GM20431 (cell line): ENCODE measurements around the gene ACTN1.

ENCODE experiments used
- in situ Hi-C: fragments of 300-500 bp; cut with MseI, MboI; formaldehyde crosslinking; loops from one replicate; pipeline ENCODE4 v1.15.0; 2020; ENCODE audit warnings: low sequenced_read_pairs; ENCODE audit not compliant: unreplicated experiment

ACTN1 gene

GRCh38 chr14:68970736-68971135 lies 8.4 kb downstream of the ACTN1 start:
- in situ Hi-C loops = no loop called here

DNA sequence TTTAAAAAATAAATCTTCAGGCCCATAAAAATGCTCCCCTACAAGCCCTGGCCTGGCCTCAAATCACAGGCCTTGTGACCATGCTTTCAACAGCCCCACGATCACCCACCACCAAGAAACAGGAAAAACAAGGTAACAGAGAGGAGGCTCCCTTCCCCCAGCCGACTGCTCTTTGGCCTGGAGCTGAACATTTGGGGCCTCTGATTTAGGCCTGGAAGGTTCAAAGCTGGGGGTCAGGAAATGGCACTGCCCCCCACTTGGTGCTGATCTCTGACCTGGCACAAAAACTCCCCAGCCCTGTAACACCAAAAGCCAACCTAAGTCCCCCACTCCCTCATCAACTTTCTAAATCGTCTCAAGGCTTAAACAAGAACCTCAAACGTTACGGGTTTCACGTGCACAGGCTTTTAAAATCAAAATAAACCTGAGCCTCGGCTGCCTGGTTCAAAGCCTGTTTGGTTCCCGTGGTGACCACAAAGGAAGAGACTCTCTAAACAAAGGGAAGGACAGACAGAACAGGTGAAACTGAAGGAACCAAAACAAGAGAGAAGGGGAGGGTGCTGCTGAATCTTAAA lies 9.0 kb downstream of the ACTN1 start:
- in situ Hi-C loops = no loop called here

- in situ Hi-C loops = no loop called here
These were observed 9.6 kb downstream of the ACTN1 start for GRCh38 chr14:68969278-68970033.

DNA sequence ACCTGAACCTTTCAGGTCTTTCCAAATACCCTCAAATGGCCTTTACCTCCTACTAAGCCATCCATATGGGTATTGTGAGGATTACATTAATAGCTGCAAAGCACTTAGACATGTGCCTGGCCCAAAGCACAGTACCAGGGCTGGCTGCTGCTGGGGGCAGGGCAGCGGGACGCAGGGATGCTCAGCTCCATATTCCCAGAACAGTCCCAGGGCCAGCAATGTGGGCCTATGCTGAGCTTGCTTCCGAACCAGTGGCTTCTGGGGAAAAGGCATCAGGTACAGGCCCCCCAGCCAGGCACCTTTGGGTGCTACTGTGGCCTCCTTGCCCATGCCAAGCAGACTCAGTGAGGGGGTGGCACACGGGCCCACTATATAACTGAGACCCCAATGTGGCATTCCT lies 10.4 kb downstream of the ACTN1 start:
- in situ Hi-C loops = no loop called here

DNA sequence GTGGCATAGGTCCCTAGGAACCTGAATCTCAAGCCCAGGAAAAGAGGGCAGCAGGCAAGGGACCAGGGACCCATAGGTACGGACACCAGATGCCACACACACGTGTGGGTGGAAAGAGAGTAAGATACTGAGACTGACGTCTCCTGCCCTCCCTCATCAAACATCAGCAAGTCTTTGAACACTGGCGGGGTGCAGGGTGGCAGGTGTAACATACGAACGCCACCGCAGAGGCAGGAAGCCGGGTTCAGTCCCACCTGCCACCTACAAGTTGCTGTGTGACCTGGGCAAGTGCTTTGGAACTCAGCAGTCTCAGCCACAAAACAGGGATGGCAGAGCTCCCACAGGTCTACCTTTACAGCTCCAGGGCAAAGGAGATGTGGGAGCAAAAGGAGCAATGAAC lies 11.1 kb downstream of the ACTN1 start:
- in situ Hi-C loops = no loop called here

DNA sequence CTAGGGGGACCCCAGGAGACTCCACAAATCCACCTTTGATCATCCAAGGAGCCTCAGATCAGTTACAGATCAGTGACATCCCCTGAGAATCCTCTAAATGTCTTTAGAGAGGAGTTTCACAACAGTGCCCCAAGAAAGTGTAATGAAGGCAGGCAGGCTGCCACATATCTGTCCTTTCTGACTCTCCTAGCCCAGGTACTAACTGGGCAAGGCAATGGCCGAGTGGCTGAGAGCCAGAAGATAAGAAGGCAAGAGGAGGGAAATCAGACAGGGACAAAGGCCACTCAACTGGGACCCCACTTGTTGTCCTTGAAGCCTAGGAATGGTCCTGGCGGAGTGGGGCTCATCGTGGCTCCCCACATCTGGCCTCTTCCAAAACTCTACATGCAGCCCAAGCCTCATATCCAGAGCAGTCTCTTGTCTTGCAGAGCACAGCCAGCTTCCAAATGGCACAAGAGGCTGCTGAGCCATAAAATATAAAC lies 11.6 kb downstream of the ACTN1 start:
- in situ Hi-C loops = no loop called here

DNA sequence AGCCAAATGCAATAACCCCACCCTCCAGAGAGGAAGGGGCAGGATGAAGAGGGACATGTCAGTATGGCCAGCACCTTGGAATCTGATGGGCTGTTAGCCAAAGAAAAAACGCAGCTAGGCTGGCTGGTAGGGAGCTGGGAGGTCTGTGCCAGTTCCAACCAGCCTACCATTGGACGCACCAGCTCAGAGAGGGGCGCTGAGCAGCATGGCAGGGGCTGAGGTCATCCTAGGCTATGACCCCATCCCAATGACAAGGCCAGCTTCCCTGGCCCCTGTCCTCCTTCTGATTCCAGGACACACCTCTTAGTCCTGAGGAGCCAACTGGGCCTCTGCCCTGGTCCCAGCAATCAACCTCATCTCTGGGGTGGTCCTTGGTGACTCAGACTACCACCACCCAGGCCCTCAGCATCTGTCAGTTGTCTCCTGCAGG lies 12.2 kb downstream of the ACTN1 start:
- in situ Hi-C loops = no loop called here

- in situ Hi-C loops = no loop called here
These were observed 13.8 kb downstream of the ACTN1 start for GRCh38 chr14:68965261-68965761.

- in situ Hi-C loops = no loop called here
These were observed 14.6 kb downstream of the ACTN1 start for GRCh38 chr14:68964300-68965093.

- in situ Hi-C loops = no loop called here
These were observed 16.4 kb downstream of the ACTN1 start for GRCh38 chr14:68962681-68963080.

GRCh38 chr14:68961781-68962584 lies 17.1 kb downstream of the ACTN1 start:
- in situ Hi-C loops = no loop called here

DNA sequence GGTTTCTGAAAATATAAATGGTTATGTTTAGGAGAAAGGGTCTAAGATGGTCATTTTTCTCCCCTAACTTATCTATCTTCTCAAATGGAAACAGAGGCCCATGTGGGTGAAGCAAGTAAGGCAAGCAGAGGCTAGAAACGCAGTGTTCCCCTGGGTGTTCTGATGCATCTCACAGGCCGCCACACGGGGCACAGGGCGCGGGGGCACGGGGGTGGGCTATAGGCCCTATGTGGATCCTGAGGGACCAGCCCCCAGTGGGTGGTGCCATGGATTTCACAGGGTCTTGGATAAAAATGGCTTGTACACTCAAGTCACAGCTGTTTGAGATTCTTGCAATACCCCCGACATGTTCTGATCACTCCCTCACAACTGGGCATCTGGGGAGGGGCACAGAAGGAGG lies 17.7 kb downstream of the ACTN1 start:
- in situ Hi-C loops = no loop called here

DNA sequence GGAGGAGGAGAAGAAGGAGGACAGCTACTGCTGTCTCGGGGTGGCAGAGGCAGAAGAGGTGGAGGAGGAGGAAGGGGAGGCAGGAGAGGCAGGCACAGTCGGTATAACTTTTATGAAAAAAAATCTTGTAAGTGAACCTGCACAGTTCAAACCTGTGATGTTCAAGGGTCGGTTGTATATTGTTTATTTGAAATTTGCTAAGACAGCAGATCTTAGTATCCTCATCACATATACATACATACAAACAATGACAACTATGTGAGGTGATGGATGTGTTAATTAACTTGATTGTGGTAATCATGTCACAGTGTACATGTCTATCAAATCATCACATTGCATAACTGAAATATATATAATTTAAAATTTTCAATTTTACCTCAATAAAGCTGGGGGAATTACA lies 19.0 kb downstream of the ACTN1 start:
- in situ Hi-C loops = no loop called here

GRCh38 chr14:68959035-68959434 lies 20.1 kb downstream of the ACTN1 start:
- in situ Hi-C loops = no loop called here

- in situ Hi-C loops = no loop called here
These were observed 20.5 kb downstream of the ACTN1 start for GRCh38 chr14:68958553-68958952.

DNA sequence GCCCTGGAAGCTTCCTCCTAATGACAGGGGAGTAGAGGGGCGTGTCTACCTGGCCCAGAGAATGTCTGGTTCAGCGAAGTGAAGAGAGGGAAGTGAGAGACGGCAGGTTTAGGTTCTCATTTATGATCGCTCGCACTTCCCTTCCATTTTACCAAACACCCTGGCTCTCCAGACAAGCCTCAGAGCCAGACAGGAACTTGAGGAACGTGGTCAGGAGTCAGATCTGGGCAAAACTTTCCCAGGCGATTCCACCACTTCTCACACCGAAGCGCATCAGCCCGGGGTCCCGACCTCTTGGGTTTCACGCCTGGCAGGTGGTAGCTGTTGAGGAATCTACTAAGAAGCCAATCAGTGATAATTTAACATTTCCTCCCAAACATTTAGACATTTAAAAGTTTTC lies 21.3 kb downstream of the ACTN1 start:
- in situ Hi-C loops = no loop called here

DNA sequence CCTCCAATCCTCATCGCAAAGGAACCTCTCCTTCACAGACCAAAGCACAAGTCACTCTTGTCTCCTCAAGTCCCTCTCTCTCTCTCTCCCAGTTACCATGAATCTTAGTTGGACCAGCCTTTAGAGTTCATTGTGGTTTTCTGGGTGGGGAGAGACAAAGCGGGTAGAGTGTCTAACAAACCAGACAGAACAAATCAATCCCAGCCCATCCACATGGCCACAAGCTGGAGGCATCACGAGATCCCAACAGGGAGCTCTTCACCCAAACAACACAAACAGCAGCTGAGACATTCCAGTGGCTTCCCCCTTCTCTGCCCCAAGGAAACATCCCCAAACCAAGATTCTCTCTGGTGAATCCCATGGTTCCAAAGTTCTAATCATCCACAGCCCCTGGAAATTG lies 22.4 kb downstream of the ACTN1 start:
- in situ Hi-C loops = no loop called here

DNA sequence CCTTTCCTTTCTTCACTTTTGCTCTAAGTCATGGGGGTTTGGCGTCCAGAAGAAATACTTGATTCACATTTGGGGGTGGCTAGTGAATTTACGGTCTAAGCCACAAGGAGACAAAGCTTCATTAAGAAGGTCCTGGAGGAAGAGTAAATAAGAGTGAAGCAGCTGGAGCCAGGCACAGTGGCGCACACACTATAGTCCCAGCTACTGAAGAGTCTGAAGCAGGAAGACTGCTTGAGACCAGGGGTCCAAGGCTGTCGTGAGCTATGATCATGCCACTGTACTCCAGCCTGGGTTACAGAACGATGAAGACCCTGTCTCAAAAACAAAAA lies 23.3 kb downstream of the ACTN1 start:
- in situ Hi-C loops = no loop called here

DNA sequence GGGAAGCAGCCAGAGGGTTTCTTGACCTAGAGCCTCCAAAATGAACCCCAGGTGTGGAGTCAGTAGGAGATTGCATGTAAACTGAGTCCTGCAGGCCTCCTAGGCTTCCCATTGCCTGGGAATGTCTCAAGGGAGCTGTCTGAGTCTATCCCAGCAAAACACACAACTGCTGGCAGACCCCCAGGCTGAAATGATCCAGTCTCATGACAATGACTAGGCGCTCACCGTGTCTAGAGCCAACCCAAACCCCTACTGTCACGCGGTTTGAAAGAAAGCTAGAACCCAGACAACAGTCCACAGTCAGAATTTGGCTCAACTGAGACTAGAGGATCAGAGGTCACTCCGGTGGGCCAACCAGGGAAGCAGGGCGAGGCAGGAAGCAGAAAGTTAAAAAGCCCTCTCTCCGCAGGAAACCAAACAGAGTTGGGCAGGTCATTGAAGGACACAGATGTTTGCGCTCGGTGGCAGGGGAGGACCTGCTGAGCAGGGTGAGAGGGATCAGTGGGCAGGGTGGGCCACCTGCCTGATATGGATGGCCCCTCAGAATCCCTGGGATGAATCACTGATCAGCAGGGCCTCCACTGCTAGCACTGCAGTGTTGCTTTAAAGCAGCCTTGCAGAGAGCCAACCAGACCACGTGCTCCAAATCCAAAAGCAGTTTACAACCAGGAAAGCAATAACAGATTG lies 23.8 kb downstream of the ACTN1 start:
- in situ Hi-C loops = no loop called here

DNA sequence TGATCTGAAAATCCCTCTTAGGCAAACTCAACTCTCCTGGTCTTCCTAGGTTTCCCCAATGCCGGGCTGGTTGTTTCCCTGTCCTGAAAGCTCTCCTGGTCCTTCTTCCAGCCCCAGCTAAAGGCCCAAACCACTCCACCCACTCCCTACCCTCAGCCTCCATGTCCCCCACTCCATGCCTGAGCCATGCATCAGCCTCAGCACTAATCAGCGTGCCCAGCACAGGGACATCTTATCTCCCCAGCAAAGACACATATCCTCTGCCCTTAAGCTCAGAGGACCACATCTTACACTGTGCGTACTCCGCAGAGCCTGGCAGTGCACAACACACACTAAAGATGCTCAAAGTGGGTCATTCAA lies 25.9 kb downstream of the ACTN1 start:
- in situ Hi-C loops = no loop called here
